ENCODE data around the gene DRGX. TPM values are rescaled to one million over a fixed set of nuclear protein-coding genes. Genes with fewer than 3 reads are reported as not detected.

The DRGX gene
- total and polyA plus RNA-seq, 2 of the 13 experiments (the other 11 are each of a cell fraction or from before 2014, with no cell fraction given): not detected

- DNase-seq (ENCODE audit: low spot score): no peak
- no peak overlapping the region for H3K4me3 ChIP-seq (replicated peaks in 1 of 3; ENCODE audit: insufficient read depth in 1 of 3, low read depth in 2 of 3, low read length in 3 of 3)
- WGBS (ENCODE audit: low lambda C conversion rate): 56% methylated on average over 7 of the region's 8 CpGs
- TF ChIP-seq ZNF629 (CRISPR knock-in tag; conservative IDR thresholded peaks at IDR 0.05) (peak; percentile 62; the same call in 1 of the 2 replicates), GLI4 (CRISPR knock-in tag; IDR thresholded peaks at IDR 0.05; ENCODE audit: borderline replicate concordance) (no peak), ZBTB43 (CRISPR knock-in tag; conservative IDR thresholded peaks at IDR 0.05) (no peak), ZEB1 (IDR thresholded peaks at IDR 0.05; ENCODE audit: insufficient replicate concordance, low read depth) (no peak), HDAC2 (CRISPR knock-in tag; IDR thresholded peaks at IDR 0.05) (0 out of 2 replicates have a peak, but pooled peaks have one; percentile 3), SRSF1 (optimal IDR thresholded peaks at IDR 0.05; ENCODE audit: low read depth, low read length) (no peak)
- TF ChIP-seq, protein P1, sequence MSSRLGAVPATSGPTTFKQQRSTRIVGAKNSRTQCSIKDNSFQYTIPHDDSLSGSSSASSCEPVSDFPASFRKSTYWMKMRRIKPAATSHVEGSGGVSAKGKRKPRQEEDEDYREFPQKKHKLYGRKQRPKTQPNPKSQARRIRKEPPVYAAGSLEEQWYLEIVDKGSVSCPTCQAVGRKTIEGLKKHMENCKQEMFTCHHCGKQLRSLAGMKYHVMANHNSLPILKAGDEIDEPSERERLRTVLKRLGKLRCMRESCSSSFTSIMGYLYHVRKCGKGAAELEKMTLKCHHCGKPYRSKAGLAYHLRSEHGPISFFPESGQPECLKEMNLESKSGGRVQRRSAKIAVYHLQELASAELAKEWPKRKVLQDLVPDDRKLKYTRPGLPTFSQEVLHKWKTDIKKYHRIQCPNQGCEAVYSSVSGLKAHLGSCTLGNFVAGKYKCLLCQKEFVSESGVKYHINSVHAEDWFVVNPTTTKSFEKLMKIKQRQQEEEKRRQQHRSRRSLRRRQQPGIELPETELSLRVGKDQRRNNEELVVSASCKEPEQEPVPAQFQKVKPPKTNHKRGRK (CRISPR knock-in tag; IDR thresholded peaks at IDR 0.05): no peak
- intact Hi-C loops (cut with micrococcal nuclease; ENCODE audit: unreplicated experiment) (no loop called here), in situ Hi-C loops (cut with HindIII; ENCODE audit: extremely low pct_ligation_motif_present, low pct_unique_long_range_greater_than_20kb) (loop anchor here (10.0 kb wide), 1 partner anchor 389 kb away; no protein-coding TSS in a partner anchor)
- FAIRE-seq: no peak
- no peaks in the 10 kb centered on the region for H3K79me2 ChIP-seq (ENCODE audit: insufficient read depth, low read length)
- BruUV-seq (replicated peaks): no TSS peak
- no peaks in the 10 kb centered on the region; a peak in 1 of 5 replicates for H3K27me3 ChIP-seq (ENCODE audit: control insufficient read depth in 1 of 2, insufficient read depth in 2 of 2, low read length in 2 of 2)
- H2AFZ ChIP-seq (ENCODE audit: low read length): no peak overlapping the region
- H3K9me3 ChIP-seq (ENCODE audit: low read length): no peaks in the 10 kb centered on the region
- no peak overlapping the region for H3K27ac ChIP-seq (ENCODE audit: extremely low read length, insufficient read depth, low read length)
- no peaks in the 10 kb centered on the region for H4K20me1 ChIP-seq (ENCODE audit: insufficient read depth, low read length)
- ChIA-PET POLR2A (interaction anchor here (1.3 kb wide), 1 partner anchor 176 kb away, joined by 6 read pairs; the partner anchor contains the start of gene ERCC6), CTCF (ENCODE audit: low intra/inter-chr PET ratio, low total read pairs) (no interaction called here)
- H3K4me2 ChIP-seq (ENCODE audit: low read depth, low read length): peak overlapping the region; percentile 51
- H3K9ac ChIP-seq (ENCODE audit: insufficient read depth, low read depth, low read length): no peak overlapping the region
- H3K4me1 ChIP-seq (ENCODE audit: insufficient read depth, low read length): peaks cover 43% of the 10 kb centered on the region
- ATAC-seq: no peak
- no peaks in the 10 kb centered on the region for H3K36me3 ChIP-seq (replicated peaks in 1 of 2; ENCODE audit: control insufficient read depth in 1 of 2, insufficient read depth in 2 of 2, low read length in 2 of 2)
Observed at GRCh38 chr10:49363309-49364031, 32.4 kb downstream of the DRGX start.

All from HepG2 (cell line).